GM12892 (cell line): ENCODE data around the gene KIAA1328.

Experiments used
- POLR2A ChIP-seq: IDR thresholded peaks from 2 replicates; pipeline ENCODE4 v1.6.1; 2011; ENCODE audit warnings: low read depth, low read length, control low read depth
- POLR2AphosphoS5 ChIP-seq: IDR thresholded peaks from 2 replicates; pipeline ENCODE4 v1.6.1; 2011; ENCODE audit warnings: low read depth, low read length, control low read depth
- TAF1 ChIP-seq: IDR thresholded peaks from 2 replicates; pipeline ENCODE4 v1.6.1; 2011; ENCODE audit warnings: low read depth, mild to moderate bottlenecking, control low read depth, low read length, borderline replicate concordance

GRCh38 chr18:37253394-37254235 is 424.7 kb downstream of the KIAA1328 start:
- TF ChIP-seq TAF1 (no peak), POLR2AphosphoS5 (no peak), POLR2A (no peak)
